Epithelial cell of proximal tubule (primary cell): ENCODE results near the gene ANTXRL. TPM values are rescaled to one million over a fixed set of nuclear protein-coding genes. Genes with fewer than 3 reads are reported as not detected.

ENCODE experiments used
- DNase-seq: peaks from one replicate; pipeline ENCODE4 v3.0.0-alpha.2; 2011; ENCODE audit warnings: low read depth
- H3K4me3 ChIP-seq: 2 replicates; pipeline ENCODE4 v1.5.1; 2011; ENCODE audit warnings: low read depth, mild to moderate bottlenecking, low read length
- total RNA-seq: library from RNA; depleted of rRNA; stranded (reverse); fragments of >200 nt; gene quantifications from 2 replicates; pipeline ENCODE4 v1.2.3, GENCODE V29; 2015
- TF ChIP-seq, protein P1 (sequence below): conservative IDR thresholded peaks from 2 replicates; pipeline ENCODE4 v1.5.1; 2012; ENCODE audit warnings: low read depth, mild to moderate bottlenecking, low read length

Gene ANTXRL
- total RNA-seq, 1 donor from 2014 or later: not detected

- H3K4me3 ChIP-seq: no peak overlapping the region
- no peak for DNase-seq
- TF ChIP-seq, protein P1, sequence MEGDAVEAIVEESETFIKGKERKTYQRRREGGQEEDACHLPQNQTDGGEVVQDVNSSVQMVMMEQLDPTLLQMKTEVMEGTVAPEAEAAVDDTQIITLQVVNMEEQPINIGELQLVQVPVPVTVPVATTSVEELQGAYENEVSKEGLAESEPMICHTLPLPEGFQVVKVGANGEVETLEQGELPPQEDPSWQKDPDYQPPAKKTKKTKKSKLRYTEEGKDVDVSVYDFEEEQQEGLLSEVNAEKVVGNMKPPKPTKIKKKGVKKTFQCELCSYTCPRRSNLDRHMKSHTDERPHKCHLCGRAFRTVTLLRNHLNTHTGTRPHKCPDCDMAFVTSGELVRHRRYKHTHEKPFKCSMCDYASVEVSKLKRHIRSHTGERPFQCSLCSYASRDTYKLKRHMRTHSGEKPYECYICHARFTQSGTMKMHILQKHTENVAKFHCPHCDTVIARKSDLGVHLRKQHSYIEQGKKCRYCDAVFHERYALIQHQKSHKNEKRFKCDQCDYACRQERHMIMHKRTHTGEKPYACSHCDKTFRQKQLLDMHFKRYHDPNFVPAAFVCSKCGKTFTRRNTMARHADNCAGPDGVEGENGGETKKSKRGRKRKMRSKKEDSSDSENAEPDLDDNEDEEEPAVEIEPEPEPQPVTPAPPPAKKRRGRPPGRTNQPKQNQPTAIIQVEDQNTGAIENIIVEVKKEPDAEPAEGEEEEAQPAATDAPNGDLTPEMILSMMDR: no peak
Observed at GRCh38 chr10:46319389-46319788, 32.6 kb downstream of the ANTXRL start.

GRCh38 chr10:46321770-46322169 lies 35.0 kb downstream of the ANTXRL start:
- no peak for DNase-seq
- TF ChIP-seq, protein P1: no peak
- H3K4me3 ChIP-seq: no peak overlapping the region

GRCh38 chr10:46323176-46323575 lies 36.4 kb downstream of the ANTXRL start:
- no peak overlapping the region for H3K4me3 ChIP-seq
- DNase-seq: no peak
- TF ChIP-seq, protein P1: no peak

- TF ChIP-seq, protein P1: peak; percentile 42
- DNase-seq: no peak
- H3K4me3 ChIP-seq: no peak overlapping the region
Observed at GRCh38 chr10:46325021-46325420, 38.2 kb downstream of the ANTXRL start.

DNA sequence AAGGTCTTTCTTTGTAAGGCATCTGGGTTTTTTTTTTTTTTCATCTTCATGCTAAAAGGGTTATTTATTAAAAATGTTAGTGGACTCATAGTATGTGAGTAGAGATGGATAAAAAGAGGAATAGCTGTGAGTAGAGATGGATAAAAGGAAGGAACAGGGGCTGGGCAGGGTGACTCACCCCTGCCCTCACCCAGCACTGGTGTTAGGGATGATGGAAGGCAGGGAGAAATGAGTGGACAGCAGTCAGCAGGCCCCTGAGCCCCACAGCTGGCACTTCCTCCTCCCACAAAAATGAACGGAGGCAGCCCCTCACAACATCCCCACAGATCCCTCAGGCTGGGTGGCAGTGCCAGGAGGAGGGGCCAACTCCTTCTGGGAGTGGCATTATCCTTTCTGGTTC lies 39.3 kb downstream of the ANTXRL start:
- no peak overlapping the region for H3K4me3 ChIP-seq
- no peak for DNase-seq
- TF ChIP-seq, protein P1: no peak

GRCh38 chr10:46326971-46327370 lies 40.2 kb downstream of the ANTXRL start:
- H3K4me3 ChIP-seq: no peak overlapping the region
- TF ChIP-seq, protein P1: no peak

DNA sequence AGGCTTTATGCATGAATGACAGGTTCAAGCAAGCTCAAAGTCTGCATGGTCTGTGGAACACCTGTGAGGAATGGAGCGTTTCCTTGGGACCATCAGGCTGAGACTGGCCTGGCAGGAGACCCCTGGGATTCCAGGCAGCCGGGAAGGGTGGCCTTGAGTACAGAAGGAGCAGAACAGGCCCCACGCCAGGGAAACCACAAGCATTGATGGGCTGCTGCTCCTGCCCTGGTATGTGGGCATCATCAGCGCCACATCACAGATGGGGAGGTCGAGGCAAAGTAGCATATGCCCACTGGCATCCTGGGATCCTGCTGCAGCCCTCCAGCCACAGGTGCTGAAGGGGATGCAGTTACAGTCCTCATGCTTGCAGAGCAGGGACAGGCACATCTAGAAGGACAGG lies 40.9 kb downstream of the ANTXRL start:
- TF ChIP-seq, protein P1: no peak
- no peak overlapping the region for H3K4me3 ChIP-seq
- DNase-seq: no peak

More at GRCh38 chr10:46326971-46327370, 40.2 kb downstream of the ANTXRL start:
- DNase-seq: no peak
